HTR-8/SVneo (cell line): Measurements from ENCODE around the gene LIPM.

ENCODE experiments used
- DNase-seq: peaks from one replicate; pipeline ENCODE4 v3.0.0; 2011; ENCODE audit warnings: low spot score, mixed read lengths; ENCODE audit not compliant: insufficient read length
- FAIRE-seq: peaks from 2 replicates; lab custom pipeline; 2011; peaks lifted over from hg19 to GRCh38; lab: Jason Lieb, UNC

The LIPM gene, protein sequence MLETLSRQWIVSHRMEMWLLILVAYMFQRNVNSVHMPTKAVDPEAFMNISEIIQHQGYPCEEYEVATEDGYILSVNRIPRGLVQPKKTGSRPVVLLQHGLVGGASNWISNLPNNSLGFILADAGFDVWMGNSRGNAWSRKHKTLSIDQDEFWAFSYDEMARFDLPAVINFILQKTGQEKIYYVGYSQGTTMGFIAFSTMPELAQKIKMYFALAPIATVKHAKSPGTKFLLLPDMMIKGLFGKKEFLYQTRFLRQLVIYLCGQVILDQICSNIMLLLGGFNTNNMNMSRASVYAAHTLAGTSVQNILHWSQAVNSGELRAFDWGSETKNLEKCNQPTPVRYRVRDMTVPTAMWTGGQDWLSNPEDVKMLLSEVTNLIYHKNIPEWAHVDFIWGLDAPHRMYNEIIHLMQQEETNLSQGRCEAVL

DNA sequence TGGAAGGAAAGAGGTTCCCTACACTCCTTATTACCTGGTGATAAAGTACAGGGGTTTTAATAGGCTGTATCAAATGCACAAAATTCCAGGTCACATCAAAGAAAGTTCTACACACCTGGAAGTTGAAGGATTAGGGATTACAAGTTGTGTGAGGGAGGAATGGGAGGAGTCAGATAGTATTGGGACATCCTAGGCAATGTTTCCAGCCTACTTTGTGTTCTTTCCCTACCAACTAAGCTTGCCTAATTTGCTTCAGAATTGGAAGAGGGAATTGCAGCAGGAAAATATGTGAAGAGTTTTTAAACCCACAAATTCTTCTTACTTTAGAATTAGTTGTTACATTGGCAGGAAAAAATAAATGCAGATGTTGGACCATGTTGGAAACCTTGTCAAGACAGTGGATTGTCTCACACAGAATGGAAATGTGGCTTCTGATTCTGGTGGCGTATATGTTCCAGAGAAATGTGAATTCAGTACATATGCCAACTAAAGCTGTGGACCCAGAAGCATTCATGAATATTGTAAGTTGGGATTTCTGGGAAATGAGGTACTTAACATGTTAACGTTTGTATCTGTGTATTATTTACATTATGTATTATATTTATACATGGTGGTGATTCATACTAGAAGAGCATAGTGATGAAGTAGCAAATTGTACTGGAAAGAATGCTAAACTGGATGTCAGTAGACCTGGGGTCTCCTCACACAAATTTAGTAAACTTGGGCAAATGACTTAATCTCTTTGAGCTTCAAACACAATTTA is at the start of gene LIPM:
TSS of gene LIPM (plus strand) at position 208 of the 763 bp plus-strand sequence. CDS start at position 375, 167 bp downstream.
- no peak for FAIRE-seq
- DNase-seq: no peak

DNA sequence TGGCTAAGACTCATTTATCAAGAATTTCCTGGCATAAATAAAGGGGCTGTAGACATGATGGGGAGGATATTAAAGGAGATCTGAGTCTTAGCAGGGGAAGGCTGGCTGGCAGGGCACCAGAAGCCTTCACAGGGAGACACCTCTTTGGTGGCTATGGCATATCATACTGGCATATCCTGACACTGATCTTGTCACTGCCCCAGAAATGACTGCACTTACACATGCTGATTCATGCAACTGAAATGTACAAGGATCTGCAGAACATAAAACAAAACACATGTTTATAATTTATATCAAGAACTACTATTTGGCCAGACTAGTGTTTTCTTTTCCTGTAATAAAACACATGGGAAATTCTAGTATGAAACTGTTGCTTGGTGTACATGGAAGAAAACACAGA is 48.2 kb upstream of the LIPM start:
- DNase-seq: no peak
- FAIRE-seq: no peak

DNA sequence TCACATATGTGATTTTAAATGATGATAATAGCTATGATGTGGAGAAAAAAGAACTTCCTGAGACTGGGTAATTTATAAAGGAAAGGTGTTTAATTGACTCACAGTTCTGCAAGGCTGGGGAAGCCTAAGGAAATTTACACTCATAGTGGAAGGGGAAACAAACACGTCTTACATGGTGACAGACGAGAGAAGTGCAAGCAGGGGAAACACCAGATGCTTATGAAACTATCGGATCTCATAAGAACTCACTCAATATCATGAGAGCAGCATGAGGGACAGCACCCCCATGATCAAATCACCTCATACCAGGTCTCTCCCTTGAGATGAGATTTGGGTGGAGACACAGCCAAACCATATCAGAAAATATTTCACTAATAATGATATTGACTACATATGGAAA is 46.8 kb upstream of the LIPM start:
- DNase-seq: no peak
- FAIRE-seq: no peak

DNA sequence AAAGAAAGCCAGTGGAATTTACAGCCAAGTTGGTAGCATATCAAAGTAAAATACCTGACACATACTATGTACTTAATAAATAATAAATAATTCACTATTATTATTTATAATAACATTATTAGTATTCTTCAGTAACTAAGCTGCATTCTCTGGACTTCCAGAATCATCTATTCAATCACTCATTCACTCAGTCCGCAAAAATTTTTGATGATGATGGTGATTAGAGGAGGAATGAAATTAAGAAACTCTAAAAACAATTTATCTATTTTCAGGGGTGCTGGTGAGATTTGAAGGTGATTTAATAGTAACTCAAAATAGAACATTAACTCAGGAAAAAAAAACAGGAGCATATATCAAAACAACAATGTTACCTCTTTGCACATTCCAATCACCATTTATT is 45.9 kb upstream of the LIPM start:
- no peak for FAIRE-seq
- DNase-seq: no peak

DNA sequence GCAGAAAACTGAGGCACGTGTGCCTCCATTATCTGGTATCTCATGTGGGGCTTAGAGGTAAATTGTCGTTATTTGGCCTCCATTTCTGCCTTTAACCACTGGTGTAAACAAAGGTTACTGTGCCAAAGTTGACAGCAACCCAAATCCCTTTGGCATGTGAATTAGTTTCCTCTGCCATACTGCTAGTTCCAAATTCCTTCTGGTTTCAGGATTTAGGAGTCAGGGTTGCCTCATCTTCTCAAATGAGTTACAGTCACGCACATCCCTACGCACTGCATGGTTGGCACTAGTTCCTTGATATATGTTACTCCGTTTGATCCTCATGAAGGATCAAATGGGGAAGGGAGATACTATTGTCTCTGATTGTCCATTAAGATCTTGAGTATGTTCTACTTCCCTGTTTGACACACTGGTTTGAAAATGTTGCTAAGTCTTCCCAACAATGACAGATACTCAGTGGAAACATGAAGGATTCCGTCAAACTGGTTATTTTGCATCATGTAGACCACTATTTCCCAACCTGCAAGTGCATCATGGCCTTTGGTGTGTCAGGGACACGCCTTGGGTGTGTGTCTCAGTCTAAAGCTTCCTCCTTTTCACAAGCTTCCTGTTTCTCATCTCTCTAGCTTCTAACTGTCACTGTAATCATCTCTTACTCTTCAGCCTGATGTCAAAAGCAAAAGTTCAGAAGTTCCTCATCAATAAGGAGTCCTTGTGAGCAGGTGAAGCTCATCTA is 43.0 kb upstream of the LIPM start, which contains the start of gene LIPN:
TSS of gene LIPN (plus strand) at position 655 of the 736 bp plus-strand sequence. CDS start 1,386 bp downstream, outside the sequence.
- DNase-seq (no peak), FAIRE-seq (no peak)

DNA sequence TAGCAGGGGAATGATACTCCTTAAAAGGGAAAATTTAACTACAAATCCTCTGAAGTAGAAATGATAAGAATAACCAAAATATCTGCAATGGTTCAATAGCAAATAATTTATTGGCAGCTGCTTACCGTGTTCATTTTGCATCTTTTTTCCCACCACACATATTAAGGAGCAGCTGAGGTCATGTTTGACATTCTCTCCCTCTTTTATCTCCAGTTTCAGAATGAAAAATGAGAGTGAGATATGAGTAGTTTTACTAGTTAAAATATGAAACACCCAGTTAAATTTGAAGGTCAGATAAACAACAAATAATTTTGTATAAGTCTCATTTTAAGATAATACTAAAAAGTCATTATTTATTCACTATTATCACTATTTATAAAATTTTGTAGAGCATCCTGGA is 39.6 kb upstream of the LIPM start:
- FAIRE-seq (no peak), DNase-seq (no peak)

DNA sequence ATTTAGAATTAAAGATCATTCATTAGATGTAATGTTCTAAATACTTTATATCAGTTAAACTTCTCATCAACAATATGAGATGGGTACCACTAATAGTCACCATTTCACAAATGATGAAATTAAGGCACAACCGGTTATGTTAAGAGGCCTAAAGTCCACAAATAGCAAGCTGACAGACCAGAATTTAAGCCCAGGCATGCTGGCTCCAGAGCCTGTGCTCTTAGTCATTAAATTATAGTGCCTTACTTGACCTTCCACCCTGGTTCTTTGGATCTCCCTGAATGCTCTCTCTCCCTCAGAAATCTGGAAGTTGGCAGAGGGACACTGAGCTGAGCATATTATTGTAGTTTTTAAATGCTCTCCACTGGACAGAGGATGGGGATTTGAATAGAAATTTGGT is 39.1 kb upstream of the LIPM start:
- DNase-seq: no peak
- no peak for FAIRE-seq

DNA sequence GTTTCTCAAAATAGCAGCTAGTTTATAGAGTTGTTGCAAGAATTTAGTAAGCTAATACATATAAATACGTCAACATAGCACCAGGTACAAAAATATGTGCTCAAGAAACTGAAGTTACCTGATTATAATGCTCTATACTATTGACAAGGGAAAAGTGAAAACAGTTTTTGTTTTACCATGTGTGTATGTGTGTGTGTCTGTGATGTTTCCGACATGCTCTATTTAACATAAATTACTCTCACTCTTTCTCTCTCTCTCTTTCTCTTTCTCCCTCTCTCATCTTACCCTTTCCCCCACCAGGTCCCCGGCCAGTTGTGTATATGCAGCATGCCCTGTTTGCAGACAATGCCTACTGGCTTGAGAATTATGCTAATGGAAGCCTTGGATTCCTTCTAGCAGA is 38.4 kb upstream of the LIPM start:
- FAIRE-seq (no peak), DNase-seq (no peak)

DNA sequence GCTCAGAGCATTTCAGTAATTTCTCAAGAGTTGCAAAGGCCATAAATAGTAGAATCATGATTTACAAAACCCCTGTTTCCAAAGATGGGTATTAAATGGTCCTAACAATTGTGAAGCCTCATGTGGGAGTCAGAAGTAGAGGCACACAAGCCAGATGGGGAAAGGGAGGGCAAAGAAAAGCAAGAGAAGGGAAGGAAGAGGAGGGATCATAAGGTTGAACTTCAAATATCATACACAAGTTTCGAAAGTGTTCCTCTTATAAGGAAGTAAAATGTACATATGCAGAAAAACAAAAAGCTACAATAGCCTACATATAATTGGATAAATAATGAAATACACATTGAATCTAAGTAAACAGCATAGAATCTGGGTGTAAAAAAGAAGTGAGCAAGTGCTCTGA is 36.7 kb upstream of the LIPM start:
- no peak for DNase-seq
- FAIRE-seq: no peak

DNA sequence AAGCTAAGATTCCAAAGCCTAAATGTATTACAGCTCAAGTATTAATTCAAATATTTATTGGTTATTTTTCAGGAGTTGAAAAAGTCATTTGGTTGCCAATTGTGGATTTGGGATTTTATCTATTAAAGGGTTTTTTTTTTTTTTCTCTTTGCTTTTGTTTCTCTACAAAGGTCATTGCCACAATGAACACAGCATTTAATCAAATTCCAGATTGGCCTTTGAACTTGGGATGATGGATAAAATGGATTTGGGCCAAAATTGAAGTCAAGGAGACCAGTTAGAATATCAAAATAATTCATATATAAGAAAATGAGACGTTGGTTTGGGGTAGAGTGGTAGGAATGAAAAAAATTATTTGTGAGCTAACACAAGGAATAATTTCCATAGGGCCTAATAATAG is 33.1 kb upstream of the LIPM start:
- FAIRE-seq (no peak), DNase-seq (no peak)

DNA sequence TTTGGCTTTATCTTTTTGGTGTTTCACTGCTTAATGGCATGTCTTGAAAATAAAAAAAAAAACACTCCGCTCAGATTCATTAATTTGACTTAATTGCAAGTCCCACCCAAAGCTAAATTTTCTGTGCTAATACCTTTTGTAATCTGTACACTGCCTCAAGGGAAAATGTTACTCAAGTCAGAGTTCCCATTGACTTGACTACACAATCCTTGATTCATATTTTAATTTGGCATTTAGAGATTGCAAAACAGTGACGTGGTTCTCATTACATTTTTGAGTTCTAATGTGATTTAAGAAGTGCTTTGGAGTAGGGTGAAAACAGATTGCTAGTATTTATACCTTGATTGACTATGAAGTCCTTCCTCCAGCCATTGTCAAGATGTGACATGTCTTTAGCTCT is 21.3 kb upstream of the LIPM start:
- FAIRE-seq: no peak

DNA sequence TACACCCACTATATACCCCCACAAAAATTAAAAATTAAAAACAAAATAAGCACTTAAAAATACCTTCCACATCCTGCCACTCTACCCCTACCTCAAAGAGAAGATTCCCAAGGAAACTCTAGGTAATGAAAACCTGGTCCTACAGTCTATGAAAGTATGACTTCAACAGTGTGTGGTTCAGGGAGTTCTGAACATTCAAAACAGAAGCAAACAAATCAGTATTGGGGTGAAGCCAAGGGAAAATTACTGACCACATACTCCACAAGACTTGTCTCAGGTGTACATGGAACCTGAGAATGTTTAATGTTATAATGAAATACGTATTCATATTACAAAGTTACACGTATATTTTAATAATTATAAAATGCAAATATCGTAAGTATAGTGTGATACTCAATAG is 20.3 kb upstream of the LIPM start:
- DNase-seq: no peak
- FAIRE-seq: no peak

More for the DNA sequence above, 21.3 kb upstream of the LIPM start:
- DNase-seq: no peak

DNA sequence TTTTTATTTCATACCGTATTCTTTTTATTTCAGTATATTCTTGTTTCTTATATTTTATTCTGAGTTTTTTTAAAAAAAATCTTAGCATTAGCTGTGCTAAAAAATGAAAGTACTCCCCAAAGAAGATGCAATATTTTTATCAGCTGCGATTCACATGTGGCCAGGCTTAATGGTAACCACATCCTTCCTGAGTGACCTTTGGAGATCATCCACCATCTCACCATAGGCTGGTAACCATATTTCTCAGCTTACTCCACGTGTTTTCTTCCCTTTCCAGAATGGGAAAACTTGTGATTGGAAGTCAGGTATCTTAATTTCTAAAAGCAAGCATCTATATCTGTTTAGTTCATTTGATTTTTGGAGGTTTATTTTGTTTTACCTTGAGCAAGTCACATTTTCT is 18.8 kb upstream of the LIPM start:
- DNase-seq: no peak

DNA sequence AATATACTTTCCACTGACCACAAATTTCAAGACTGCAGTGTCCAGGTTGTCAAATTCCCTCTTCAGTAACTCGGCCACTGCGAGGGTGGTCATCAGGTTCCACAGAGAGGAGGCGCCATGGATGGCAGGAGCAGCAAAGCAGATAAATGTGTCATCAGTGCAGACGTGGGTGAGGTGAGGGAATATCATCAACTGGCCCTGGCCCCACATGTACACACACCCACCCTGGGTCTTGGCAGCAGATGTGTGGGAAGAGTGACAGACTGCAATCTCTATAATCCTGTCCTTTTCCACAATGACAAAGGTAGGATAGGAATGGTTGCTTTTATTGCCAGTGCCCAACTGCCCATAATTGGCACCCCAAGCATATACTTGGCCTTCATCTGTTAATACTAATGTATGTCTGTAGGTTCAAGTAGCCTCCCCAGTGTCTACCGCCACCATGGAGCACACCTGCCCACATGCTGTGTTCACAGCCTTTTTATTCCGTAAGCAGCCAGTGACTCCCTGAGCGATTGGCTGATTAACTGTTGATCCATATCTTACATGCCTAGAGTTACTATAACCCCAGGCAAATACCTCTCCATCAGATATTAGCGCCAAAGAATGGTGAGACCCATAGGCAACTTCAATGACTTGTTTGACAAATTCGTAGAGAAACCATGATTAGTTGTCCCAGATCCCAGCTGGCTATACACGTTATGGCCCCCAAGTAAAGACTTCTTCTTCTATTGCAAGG is 16.3 kb upstream of the LIPM start:
- no peak for FAIRE-seq
- DNase-seq: no peak

More for the DNA sequence above, 18.8 kb upstream of the LIPM start:
- no peak for FAIRE-seq

DNA sequence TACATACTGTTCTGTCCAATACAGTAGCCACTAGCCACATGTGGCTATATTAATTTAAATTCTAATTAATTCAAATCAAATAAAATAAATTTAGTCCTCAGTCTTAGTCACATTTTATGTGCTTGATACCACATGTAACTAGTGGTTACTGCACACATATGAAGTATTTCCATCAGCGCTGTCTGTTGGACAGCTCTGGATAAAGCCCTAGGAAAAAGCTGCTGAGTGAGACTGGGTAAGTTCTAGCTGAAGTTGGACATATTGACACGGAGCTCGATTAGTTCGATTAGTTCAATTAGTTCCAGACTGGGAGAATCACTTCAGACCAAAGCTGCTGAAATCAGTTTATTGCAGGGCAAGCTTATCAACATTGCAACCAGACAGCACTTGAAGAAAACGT is 15.1 kb upstream of the LIPM start:
- DNase-seq: no peak
- no peak for FAIRE-seq

DNA sequence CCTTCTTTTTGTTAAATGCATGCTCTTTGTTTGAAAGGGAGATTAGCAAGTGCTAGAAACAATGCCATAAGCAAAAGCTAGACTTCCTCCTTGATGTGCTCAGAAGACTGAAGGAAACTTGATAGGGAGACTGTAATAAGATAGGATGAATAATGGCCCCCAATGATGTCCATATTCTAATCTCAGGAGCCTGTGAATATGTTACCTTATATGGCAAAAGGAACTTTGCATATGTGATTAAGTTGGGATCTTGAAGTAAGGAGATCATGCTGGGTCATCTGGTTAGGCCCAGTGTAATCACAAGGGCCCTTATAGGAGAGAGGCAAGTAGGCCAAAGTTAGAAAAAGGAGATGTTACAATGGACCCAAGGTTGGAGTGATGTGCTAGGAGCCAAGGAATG is 13.6 kb upstream of the LIPM start:
- no peak for FAIRE-seq
- DNase-seq: no peak

DNA sequence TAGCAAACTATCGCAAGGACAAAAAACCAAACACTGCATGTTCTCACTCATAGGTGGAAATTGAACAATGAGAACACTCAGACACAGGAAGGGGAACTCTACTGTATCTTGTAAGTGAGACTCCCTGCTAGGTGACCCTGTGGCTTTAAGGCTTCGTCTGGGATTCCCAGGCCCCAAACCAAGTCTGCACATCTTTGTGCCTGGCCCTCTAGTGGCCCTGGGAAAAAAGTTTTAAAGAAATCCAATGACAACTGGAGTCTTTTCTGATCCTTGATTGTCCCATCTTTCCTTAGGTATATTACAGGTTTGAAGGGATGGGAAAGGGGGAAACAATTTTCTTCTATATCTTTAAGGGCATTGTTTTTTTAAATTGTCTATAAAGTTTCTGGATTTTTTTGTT is 10.6 kb upstream of the LIPM start:
- FAIRE-seq: no peak
- DNase-seq: peak; percentile 5

DNA sequence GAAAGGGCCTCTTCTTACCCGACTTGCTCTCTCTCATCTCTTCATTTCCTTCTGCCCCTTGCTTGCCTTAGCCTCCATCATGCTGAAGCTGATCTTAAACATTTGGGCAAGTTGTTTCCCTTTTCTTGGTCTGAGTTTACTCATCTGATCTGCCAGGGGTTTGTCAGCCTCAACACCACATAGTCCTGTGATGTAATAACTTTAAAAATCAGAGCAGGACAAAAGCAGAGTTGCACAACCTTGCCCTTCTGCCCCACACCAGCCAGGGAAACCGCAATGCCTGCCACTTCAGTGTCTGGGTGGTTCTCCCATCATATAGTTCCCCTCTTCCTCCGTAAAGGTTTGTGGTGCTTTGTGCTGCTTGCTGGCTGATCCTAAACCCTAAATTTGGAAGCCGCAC is 9.9 kb upstream of the LIPM start:
- no peak for DNase-seq

DNA sequence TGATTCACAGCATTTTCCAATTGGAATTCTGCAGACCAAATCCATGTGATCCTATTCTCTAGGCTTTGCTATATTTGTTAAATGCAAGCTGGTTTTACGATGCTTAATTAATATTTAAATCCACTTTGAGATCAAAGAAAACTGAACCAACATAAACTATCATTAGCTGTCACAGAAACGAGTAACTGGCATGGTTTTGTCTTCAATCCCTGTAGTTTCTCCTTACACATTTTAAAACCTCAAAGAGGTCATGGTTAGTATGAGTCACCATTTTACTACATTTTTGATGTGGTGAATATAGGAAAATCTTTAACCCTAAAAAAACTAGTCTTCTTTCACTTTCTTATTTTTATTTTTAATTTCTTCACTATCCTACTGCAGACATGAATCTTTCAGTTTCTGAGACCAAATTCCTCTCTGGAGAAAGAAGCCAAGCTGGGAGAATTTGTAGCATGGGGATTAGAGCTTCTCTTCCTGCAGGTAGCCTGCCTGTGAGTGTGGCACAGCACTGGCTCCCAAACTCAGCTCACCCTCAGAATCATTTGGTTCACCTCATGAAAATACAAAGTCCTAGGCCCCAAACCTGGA is 8.7 kb upstream of the LIPM start:
- DNase-seq: peak; percentile 3
- FAIRE-seq: no peak

More for the DNA sequence above, 9.9 kb upstream of the LIPM start:
- FAIRE-seq: no peak

DNA sequence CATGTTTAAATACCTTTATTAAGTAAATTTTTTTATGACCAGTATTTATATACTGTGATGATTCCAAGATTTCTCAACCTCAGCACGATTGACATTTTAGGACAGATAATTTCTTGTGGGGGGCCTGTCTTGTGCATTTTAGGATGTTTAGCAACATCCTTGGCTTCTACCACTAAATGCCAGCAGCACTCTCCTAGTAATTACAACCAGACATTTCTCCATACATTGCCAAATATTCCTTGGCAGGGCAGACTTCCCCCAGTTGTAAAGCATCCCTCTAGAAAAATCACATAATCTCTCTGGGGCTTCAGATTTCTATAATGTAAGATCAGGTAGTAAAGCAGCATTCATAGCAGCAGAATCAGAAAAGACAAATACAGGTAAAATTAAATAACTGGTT is 7.8 kb upstream of the LIPM start:
- no peak for DNase-seq
- FAIRE-seq: no peak
